ENCODE data around the gene RIPOR2. TPM values are rescaled to one million over a fixed set of nuclear protein-coding genes. Genes with fewer than 3 reads are reported as not detected.
A peak's percentile ranks its signal among the peaks of the same experiment; 100 is the strongest.

RIPOR2 gene
- total and polyA plus RNA-seq, 11 donors: 0.76 to 14.2 (median 4.2) TPM

DNA sequence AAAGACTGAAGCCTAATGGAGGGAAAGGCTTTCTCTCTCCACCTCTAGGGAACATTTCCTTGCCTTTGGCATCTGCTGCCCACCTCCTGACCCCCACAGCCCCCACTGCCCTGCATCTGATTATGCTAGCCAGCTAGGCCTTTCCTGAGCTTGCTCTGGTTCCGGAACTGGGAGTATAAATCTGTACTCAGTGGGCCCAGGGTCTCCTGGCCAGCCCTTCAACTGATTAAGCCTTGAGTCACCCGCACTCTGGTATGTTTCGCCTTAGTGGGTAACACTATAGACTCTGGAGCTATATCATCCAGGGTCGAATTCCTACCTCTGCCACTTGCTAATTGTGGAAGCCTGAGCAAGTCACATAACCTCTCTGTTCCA, 45.6 kb upstream of the RIPOR2 start:
- TF ChIP-seq POLR2A (IDR thresholded peaks at IDR 0.05) (no peak), CTCF (IDR thresholded peaks at IDR 0.05) (no peak)
- no peaks in the 10 kb centered on the region for H3K9me3 ChIP-seq
- H3K27me3 ChIP-seq: no peaks in the 10 kb centered on the region
- peaks cover 0 to 22% (median 7%) of the 10 kb centered on the region in 12 donors for H3K4me1 ChIP-seq
- WGBS, 4 donors: 61 to 84% (median 68%) methylated on average over 4 of the region's 4 CpGs
- DNase-seq (no peak), ATAC-seq (no peak)
- H3K27ac ChIP-seq: no peak overlapping the region
- intact Hi-C loops (cut with DNase I): no loop called here
- no peak overlapping the region for H3K4me3 ChIP-seq
- H3K36me3 ChIP-seq: no peaks in the 10 kb centered on the region

DNA sequence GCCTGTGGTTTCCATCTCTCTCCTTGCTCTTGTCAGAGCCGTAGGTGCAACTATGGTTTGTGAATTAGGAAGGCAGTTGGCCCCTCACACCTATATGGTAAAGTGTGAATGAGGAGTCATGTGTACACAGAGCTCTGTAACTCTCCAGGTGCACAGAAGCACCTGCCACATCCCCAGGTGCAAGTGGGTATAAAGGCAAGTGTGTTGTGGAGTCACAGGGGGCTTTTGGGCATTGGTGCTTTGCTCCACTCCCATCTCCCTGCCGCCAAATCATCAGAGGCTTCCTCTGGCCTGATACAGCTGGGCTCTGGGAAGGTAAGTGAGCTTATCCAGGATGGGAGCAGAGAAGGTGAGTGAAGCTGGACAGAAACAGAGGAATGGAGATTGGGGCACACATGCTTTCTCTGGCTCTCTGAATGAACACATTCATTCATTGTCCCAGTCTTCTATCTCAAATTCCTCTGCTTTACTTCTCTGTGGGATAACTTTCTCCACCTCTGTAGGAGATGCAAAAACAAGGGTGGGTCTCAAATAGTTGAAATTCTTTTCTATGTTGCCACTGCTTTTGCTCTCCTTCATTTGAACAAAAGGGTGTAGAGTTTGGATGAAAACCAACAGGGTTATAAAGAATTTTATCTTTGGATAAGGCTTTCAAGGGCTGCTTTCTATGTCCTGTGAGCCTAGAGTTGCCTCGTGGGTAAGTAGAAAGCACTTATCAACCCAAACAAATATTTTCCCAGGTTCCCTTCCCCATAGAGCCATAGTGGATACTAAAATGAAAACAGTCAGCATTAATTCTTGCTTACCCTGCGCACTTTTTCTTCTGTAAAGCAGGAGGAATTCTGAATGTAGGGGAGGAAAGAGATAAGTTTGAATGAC, 45.0 kb upstream of the RIPOR2 start:
- WGBS, 4 donors: 55 to 65% (median 62%) methylated on average over 4 of the region's 4 CpGs
- H3K4me1 ChIP-seq: peaks cover 0 to 22% (median 7%) of the 10 kb centered on the region in 12 donors
- H3K27ac ChIP-seq: no peak overlapping the region
- no peak for TF ChIP-seq CTCF (IDR thresholded peaks at IDR 0.05)
- no peak for TF ChIP-seq POLR2A (IDR thresholded peaks at IDR 0.05)
- intact Hi-C loops (cut with DNase I): no loop called here
- ATAC-seq (no peak), DNase-seq (no peak)
- H3K27me3 ChIP-seq: no peaks in the 10 kb centered on the region
- H3K4me3 ChIP-seq: no peak overlapping the region
- no peaks in the 10 kb centered on the region for H3K36me3 ChIP-seq
- H3K9me3 ChIP-seq: no peaks in the 10 kb centered on the region

- intact Hi-C loops (cut with DNase I): no loop called here
- Histone ChIP-seq H3K9me3 (no peaks in the 10 kb centered on the region), H3K4me3 (no peak overlapping the region), H3K27ac (no peak overlapping the region), H3K36me3 (no peaks in the 10 kb centered on the region), H3K27me3 (no peaks in the 10 kb centered on the region), H3K4me1 (peaks cover 0 to 30% (median 7%) of the 10 kb centered on the region in 12 donors)
- 70 to 83% (median 76%) methylated on average over 2 of the region's 2 CpGs for WGBS, 4 donors
- DNase-seq (no peak), ATAC-seq (no peak)
- TF ChIP-seq CTCF (IDR thresholded peaks at IDR 0.05): no peak
- no peak for TF ChIP-seq POLR2A (IDR thresholded peaks at IDR 0.05)
These were observed 43.4 kb upstream of the RIPOR2 start for GRCh38 chr6:24979176-24979575.

GRCh38 chr6:24974182-24975171, 38.7 kb upstream of the RIPOR2 start:
- no peak for TF ChIP-seq POLR2A (IDR thresholded peaks at IDR 0.05)
- no peak for TF ChIP-seq CTCF (IDR thresholded peaks at IDR 0.05)
- H3K4me3 ChIP-seq: no peak overlapping the region
- intact Hi-C loops (cut with DNase I): no loop called here
- DNase-seq: no peak
- H3K4me1 ChIP-seq: peaks cover 0 to 23% (median 0%) of the 10 kb centered on the region in 12 donors
- H3K9me3 ChIP-seq: no peaks in the 10 kb centered on the region
- no peaks in the 10 kb centered on the region for H3K27me3 ChIP-seq
- no peak for ATAC-seq
- peak overlapping the region in 1 of 12 donors; percentile 5 for H3K27ac ChIP-seq
- 86 to 89% (median 89%) methylated on average over 7 of the region's 7 CpGs for WGBS, 4 donors
- no peaks in the 10 kb centered on the region for H3K36me3 ChIP-seq
